Measurements from ENCODE around the gene EFNA5.

- TF ChIP-seq POLR2AphosphoS5 (IDR thresholded peaks at IDR 0.05) (no peak), EP300 (IDR thresholded peaks at IDR 0.05) (no peak), CTCF (IDR thresholded peaks at IDR 0.05) (no peak), POLR2A (IDR thresholded peaks at IDR 0.05) (no peak)
These were observed 30.2 kb downstream of the EFNA5 start for GRCh38 chr5:107640568-107640967.

Data from gastroesophageal sphincter (tissue), 3 donors.